Activated naive CD4-positive, alpha-beta T cell treated with anti-CD3 and anti-CD28 coated beads for 36 hours (primary cell): ENCODE results near the gene PDE3B. TPM values are rescaled to one million over a fixed set of nuclear protein-coding genes. Genes with fewer than 3 reads are reported as not detected.
A peak's percentile ranks its signal among the peaks of the same experiment; 100 is the strongest.
"Not testable (repeated sequence)": the region's sequence is repeated elsewhere in the genome, so short reads cannot be mapped to it uniquely, and the experiment has no call there.

Experiments used
- CTCF ChIA-PET: fragments of 350-600 bp; sonication (Branson Sonifier 250); formaldehyde crosslinking; loops from one replicate; lab custom pipeline; 2021; ENCODE audit warnings: antibody characterized with exemption; lab: Charles Lee
- DNase-seq: peaks from one replicate; pipeline ENCODE4 v3.0.0-alpha.2; 2020
- H3K27ac Mint-ChIP-seq: one replicate; pipeline ENCODE4 v1.8.0; 2021; ENCODE audit warnings: mild to moderate bottlenecking, mixed read lengths
- H3K27me3 Mint-ChIP-seq: one replicate; pipeline ENCODE4 v1.8.0; 2021; ENCODE audit warnings: low read depth, mixed read lengths
- H3K36me3 Mint-ChIP-seq: one replicate; pipeline ENCODE4 v1.8.0; 2021; ENCODE audit warnings: low read depth, mixed read lengths
- H3K4me1 Mint-ChIP-seq: one replicate; pipeline ENCODE4 v1.8.0; 2021; ENCODE audit warnings: low read depth, mixed read lengths
- H3K4me3 Mint-ChIP-seq: one replicate; pipeline ENCODE4 v1.8.0; 2021; ENCODE audit warnings: mild to moderate bottlenecking, moderate library complexity, mixed read lengths
- H3K9me3 Mint-ChIP-seq: one replicate; pipeline ENCODE4 v1.8.0; 2021; ENCODE audit warnings: mixed read lengths
- intact Hi-C: fragments of 100-400 bp; cut with micrococcal nuclease; formaldehyde crosslinking; loops from one replicate; pipeline ENCODE4 v1.15.1; 2023
- total RNA-seq, 2 experiments: library from RNA; stranded (reverse); gene quantifications; one replicate each; pipeline ENCODE4 v1.2.3, GENCODE V29; 2021

Gene PDE3B
- total RNA-seq, 2 experiments from 2014 or later = 16.5 to 17.4 TPM

DNA sequence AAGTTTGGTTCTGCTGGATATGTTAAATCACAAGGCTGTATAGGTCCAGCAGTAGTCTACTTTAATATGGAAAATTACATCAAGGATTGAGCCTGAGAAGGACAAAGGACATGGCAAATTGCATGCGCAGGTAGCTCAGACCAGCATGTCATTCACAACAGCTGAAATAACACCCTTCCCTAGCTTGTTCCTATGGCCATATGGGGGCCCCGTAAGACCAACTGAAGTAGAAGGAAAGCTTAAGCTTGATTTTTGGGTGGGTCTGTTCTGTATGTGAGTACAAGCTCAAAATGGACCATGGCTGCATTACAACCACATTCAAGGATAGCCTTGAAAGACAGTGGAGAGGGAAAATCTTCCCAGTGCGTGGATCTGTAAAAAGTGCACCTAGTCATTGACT is 20.6 kb upstream of the PDE3B start:
- H3K36me3 Mint-ChIP-seq = peaks cover 5% of the 10 kb centered on the region
- peaks cover 68% of the 10 kb centered on the region for H3K4me1 Mint-ChIP-seq
- H3K4me3 Mint-ChIP-seq = no peak overlapping the region
- no peak overlapping the region for H3K27ac Mint-ChIP-seq
- intact Hi-C loops = loop anchor here (1.0 kb wide), 1 partner anchor 284 kb away; no protein-coding TSS in a partner anchor
- CTCF ChIA-PET = interaction anchor here (0.8 to 2.0 kb wide), 4 partner anchors 13 to 285 kb away, joined by 3 to 13 read pairs (median 6); no protein-coding TSS in a partner anchor
- H3K27me3 Mint-ChIP-seq = no peaks in the 10 kb centered on the region
- H3K9me3 Mint-ChIP-seq = no peaks in the 10 kb centered on the region
- DNase-seq = no peak

DNA sequence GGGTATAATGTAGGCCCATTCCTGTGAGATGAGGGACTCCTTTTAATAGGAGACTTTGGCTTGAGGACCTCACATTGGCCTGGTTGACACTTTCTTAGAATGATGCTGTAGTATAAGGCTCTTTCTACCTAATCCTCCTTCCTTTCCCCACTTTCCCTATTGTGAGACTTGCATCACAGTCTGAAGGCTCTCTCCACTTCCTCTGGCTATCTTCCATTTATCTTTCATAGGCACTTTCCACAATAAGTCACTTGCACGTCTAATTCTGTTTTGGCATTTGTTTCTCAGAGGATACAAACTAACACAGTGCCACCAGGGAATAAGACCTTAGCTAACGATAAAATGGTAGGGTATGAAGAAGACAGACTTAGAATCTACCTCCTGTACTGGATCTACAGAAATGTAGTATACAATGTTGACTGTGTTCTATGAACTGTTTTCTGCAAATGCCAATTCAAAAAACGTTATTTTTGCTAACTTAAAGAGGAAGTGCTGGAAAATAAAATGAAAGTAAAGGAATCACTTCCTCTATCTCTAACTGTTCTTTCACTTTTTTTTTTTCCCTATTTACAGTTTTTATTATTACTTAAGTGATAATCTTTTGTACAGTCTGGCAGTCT is 17.9 kb upstream of the PDE3B start:
- CTCF ChIA-PET = interaction anchor here (0.5 to 1.9 kb wide), 2 partner anchors 54 to 282 kb away, joined by 3 to 8 read pairs; no protein-coding TSS in a partner anchor
- Mint-ChIP-seq H3K9me3 (peaks cover 2% of the 10 kb centered on the region), H3K4me1 (peaks cover 53% of the 10 kb centered on the region), H3K27ac (no peak overlapping the region), H3K4me3 (no peak overlapping the region), H3K36me3 (peaks cover 5% of the 10 kb centered on the region), H3K27me3 (no peaks in the 10 kb centered on the region)
- DNase-seq = no peak
- intact Hi-C loops = no loop called here

DNA sequence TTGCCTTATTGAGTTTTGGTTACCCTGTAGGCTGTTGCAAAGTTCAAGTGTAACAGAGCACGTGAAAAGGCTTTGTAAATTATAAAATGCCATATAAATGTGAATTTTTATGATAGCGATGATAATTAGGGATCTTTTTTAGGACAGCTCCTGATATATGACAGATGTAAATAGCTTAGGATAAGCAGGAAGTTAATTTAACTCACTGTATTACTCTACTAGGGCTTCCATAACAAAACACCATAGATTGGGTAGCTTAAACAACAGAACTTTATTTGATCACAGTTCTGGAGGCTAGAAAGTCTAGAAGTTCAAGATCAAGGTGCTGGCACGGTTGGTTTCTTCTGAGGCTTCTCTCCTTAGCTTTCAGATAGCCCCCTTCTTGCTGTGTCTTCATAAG is 17.0 kb upstream of the PDE3B start:
- Mint-ChIP-seq H3K4me1 (peaks cover 48% of the 10 kb centered on the region), H3K36me3 (peaks cover 7% of the 10 kb centered on the region), H3K27ac (peak overlapping the region; percentile 4), H3K4me3 (no peak overlapping the region), H3K9me3 (peaks cover 9% of the 10 kb centered on the region), H3K27me3 (no peaks in the 10 kb centered on the region)
- DNase-seq = no peak
- intact Hi-C loops = no loop called here
- CTCF ChIA-PET = interaction anchor here (0.5 to 1.9 kb wide), 2 partner anchors 33 to 281 kb away, joined by 3 to 8 read pairs; no protein-coding TSS in a partner anchor

DNA sequence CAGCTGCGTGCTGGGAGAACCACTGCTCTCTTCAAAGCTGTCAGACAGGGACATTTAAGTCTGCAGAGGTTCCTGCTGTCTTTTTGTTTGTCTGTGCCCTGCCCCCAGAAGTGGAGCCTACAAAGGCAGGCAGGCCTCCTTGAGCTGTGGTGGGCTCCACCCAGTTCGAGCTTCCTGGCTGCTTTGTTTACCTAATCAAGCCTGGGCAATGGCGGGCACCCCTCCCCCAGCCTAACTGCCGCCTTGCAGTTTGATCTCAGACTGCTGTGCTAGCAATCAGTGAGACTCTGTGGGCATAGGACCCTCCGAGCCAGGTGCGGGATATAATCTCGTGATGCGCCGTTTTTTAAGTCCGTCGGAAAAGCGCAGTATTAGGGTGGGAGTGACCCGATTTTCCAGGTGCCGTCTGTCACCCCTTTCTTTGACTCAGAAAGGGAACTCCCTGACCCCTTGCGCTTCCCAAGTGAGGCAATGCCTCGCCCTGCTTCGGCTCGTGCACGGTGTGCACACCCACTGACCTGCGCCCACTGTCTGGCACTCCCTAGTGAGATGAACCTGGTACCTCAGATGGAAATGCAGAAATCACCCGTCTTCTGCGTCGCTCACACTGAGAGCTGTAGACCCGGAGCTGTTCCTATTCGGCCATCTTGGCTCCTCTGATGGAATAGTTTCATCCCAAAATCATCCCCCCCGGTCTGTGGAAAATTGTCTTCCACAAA is 9.9 kb upstream of the PDE3B start:
- DNase-seq, H3K27me3 Mint-ChIP-seq, intact Hi-C loops: not testable (repeated sequence)
- H3K4me3 Mint-ChIP-seq = peak overlapping the region; percentile 15
- H3K36me3 Mint-ChIP-seq = peaks cover 28% of the 10 kb centered on the region
- CTCF ChIA-PET = interaction anchor here (0.9 kb wide), 1 partner anchor 140 kb away, joined by 5 read pairs; no protein-coding TSS in a partner anchor
- H3K4me1 Mint-ChIP-seq = peaks cover 44% of the 10 kb centered on the region
- peaks cover 24% of the 10 kb centered on the region for H3K9me3 Mint-ChIP-seq
- peak overlapping the region; percentile 41 for H3K27ac Mint-ChIP-seq

- no peak for DNase-seq
- CTCF ChIA-PET = interaction anchor here (0.8 to 1.3 kb wide), 3 partner anchors 56 to 139 kb away, joined by 3 to 5 read pairs (median 3); no protein-coding TSS in a partner anchor
- intact Hi-C loops = no loop called here
- H3K4me1 Mint-ChIP-seq = peaks cover 50% of the 10 kb centered on the region
- peak overlapping the region; percentile 32 for H3K27ac Mint-ChIP-seq
- peaks cover 31% of the 10 kb centered on the region for H3K36me3 Mint-ChIP-seq
- H3K9me3 Mint-ChIP-seq = peaks cover 22% of the 10 kb centered on the region
- no peak overlapping the region for H3K4me3 Mint-ChIP-seq
- H3K27me3 Mint-ChIP-seq = no peaks in the 10 kb centered on the region
Observed at GRCh38 chr11:14634813-14635212, 8.8 kb upstream of the PDE3B start.

GRCh38 chr11:14635546-14635945 is 8.1 kb upstream of the PDE3B start:
- CTCF ChIA-PET = interaction anchor here (1.1 to 1.5 kb wide), 3 partner anchors 12 to 272 kb away, joined by 3 to 5 read pairs (median 5); no protein-coding TSS in a partner anchor
- peaks cover 56% of the 10 kb centered on the region for H3K4me1 Mint-ChIP-seq
- H3K36me3 Mint-ChIP-seq = peaks cover 34% of the 10 kb centered on the region
- DNase-seq = no peak
- H3K27me3 Mint-ChIP-seq = no peaks in the 10 kb centered on the region
- intact Hi-C loops = no loop called here
- no peak overlapping the region for H3K4me3 Mint-ChIP-seq
- peaks cover 22% of the 10 kb centered on the region for H3K9me3 Mint-ChIP-seq
- H3K27ac Mint-ChIP-seq = peak overlapping the region; percentile 74

DNA sequence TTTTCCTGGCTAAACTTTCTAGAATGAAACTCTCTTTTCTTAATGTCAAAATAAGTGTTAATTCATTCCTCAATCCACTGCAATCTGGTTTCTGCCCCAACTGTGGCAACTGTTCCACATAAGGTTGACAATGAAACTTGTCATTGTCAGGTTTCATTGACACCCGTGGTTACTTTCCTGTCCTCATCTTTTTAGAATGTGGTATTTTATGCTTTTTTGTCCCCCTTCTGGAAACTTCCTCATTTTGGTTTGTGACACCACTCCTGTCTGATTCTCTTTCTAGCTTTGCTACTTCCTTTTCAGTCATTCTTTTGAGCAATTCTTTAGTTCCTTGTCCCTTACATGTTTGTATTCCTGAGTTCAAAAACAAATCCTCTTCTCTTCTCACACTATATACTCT is 7.5 kb upstream of the PDE3B start:
- CTCF ChIA-PET = interaction anchor here (1.0 to 1.5 kb wide), 4 partner anchors 12 to 271 kb away, joined by 3 to 5 read pairs (median 4); no protein-coding TSS in a partner anchor
- peaks cover 34% of the 10 kb centered on the region for H3K36me3 Mint-ChIP-seq
- no peaks in the 10 kb centered on the region for H3K27me3 Mint-ChIP-seq
- peak overlapping the region; percentile 68 for H3K27ac Mint-ChIP-seq
- H3K4me1 Mint-ChIP-seq = peaks cover 61% of the 10 kb centered on the region
- peak; percentile 32 for DNase-seq
- intact Hi-C loops = loop anchor here (1.0 kb wide), 2 partner anchors 9 to 92 kb away; no protein-coding TSS in a partner anchor
- H3K9me3 Mint-ChIP-seq = peaks cover 19% of the 10 kb centered on the region
- H3K4me3 Mint-ChIP-seq = peak overlapping the region; percentile 1

DNA sequence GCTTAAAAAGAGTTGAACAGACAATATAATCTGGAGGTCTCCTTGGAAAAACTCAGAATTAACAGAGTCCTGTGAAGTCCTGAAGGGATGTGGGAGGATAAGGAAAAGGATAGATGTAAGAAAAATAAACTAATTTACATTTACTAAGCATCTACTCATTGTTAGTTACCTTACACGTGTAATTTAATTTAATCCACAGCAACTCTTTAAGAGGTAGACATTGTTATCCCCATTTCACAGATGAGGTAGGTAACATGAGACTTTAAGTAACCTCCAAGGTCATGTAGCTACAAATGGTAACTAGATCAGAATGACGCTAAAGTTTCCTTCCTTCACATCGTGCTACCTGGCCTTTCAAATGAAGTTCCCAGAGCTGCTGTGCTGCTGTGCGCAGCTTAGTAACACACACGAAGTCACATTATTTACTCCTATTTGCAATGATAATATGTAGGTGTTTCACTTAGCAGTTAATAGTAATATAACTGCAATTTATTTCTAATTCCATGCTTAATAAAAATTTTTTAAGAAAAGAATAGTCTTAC is 5.7 kb upstream of the PDE3B start:
- intact Hi-C loops = loop anchor here (2.0 kb wide), 1 partner anchor 25 kb away; no protein-coding TSS in a partner anchor
- H3K4me3 Mint-ChIP-seq = no peak overlapping the region
- H3K27me3 Mint-ChIP-seq = no peaks in the 10 kb centered on the region
- peaks cover 14% of the 10 kb centered on the region for H3K9me3 Mint-ChIP-seq
- CTCF ChIA-PET = interaction anchor here (0.6 kb wide), 1 partner anchor 44 kb away, joined by 3 read pairs; no protein-coding TSS in a partner anchor
- peaks cover 79% of the 10 kb centered on the region for H3K4me1 Mint-ChIP-seq
- no peak overlapping the region for H3K27ac Mint-ChIP-seq
- peaks cover 48% of the 10 kb centered on the region for H3K36me3 Mint-ChIP-seq
- no peak for DNase-seq

GRCh38 chr11:14638561-14638960 is 5.0 kb upstream of the PDE3B start:
- Mint-ChIP-seq H3K36me3 (peaks cover 47% of the 10 kb centered on the region), H3K27ac (peak overlapping the region; percentile 27), H3K9me3 (peaks cover 14% of the 10 kb centered on the region), H3K27me3 (no peaks in the 10 kb centered on the region), H3K4me3 (peak overlapping the region; percentile 25), H3K4me1 (peaks cover 77% of the 10 kb centered on the region)
- CTCF ChIA-PET = no interaction called here
- peak; percentile 44 for DNase-seq
- intact Hi-C loops = loop anchor here (2.0 kb wide), 1 partner anchor 26 kb away; no protein-coding TSS in a partner anchor

- Mint-ChIP-seq H3K9me3 (peaks cover 5% of the 10 kb centered on the region), H3K4me3 (peak overlapping the region; percentile 81), H3K36me3 (peaks cover 35% of the 10 kb centered on the region), H3K27ac (no peak overlapping the region), H3K4me1 (peaks cover 49% of the 10 kb centered on the region), H3K27me3 (no peaks in the 10 kb centered on the region)
- intact Hi-C loops = loop anchor here (2.0 kb wide), 1 partner anchor 411 kb away; no protein-coding TSS in a partner anchor
- CTCF ChIA-PET = interaction anchor here (0.6 to 2.8 kb wide), 2 partner anchors 26 to 267 kb away, joined by 3 to 9 read pairs; no protein-coding TSS in a partner anchor
- DNase-seq = no peak
Observed at GRCh38 chr11:14641801-14642200, 1.8 kb upstream of the PDE3B start.

- peak overlapping the region; percentile 81 for H3K4me3 Mint-ChIP-seq
- CTCF ChIA-PET = interaction anchor here (0.6 to 2.8 kb wide), 2 partner anchors 25 to 266 kb away, joined by 3 to 9 read pairs; no protein-coding TSS in a partner anchor
- H3K4me1 Mint-ChIP-seq = peaks cover 45% of the 10 kb centered on the region
- H3K36me3 Mint-ChIP-seq = peaks cover 35% of the 10 kb centered on the region
- H3K27ac Mint-ChIP-seq = peak overlapping the region; percentile 76
- no peaks in the 10 kb centered on the region for H3K9me3 Mint-ChIP-seq
- no peak for DNase-seq
- intact Hi-C loops = loop anchor here (2.0 kb wide), 1 partner anchor 410 kb away; no protein-coding TSS in a partner anchor
- H3K27me3 Mint-ChIP-seq = no peaks in the 10 kb centered on the region
Observed at GRCh38 chr11:14642453-14642852, 1.2 kb upstream of the PDE3B start.
